Stomach (tissue), 9 donors: ENCODE measurements around the gene ASMTL. TPM values are rescaled to one million over a fixed set of nuclear protein-coding genes. Genes with fewer than 3 reads are reported as not detected.

Experiments used
- DNase-seq, 2 donors: peaks; one replicate each; pipeline versions ENCODE4 v3.0.0 to v3.0.0-alpha.2; 2013 to 2019
- H3K27ac ChIP-seq, 5 donors: fragments of 200-600 bp in 4 of 5; sonication (generic) in 4 of 5; one replicate each; pipeline ENCODE4 v1.5.1; 2013 to 2019; ENCODE audit warnings: mild to moderate bottlenecking in 1 of 5, moderate library complexity in 1 of 5
- H3K27me3 ChIP-seq, 3 donors: fragments of 200-600 bp; sonication (generic); one replicate each; pipeline ENCODE4 v1.5.1; 2017 to 2019; ENCODE audit warnings: mixed run types in 1 of 3
- H3K36me3 ChIP-seq, 4 donors: fragments of 200-600 bp; sonication (generic); 1 replicate in 3 of 4; 2 replicates in 1 of 4; pipeline ENCODE4 v1.5.1; 2016 to 2019
- H3K4me1 ChIP-seq, 4 donors: fragments of 200-600 bp; sonication (generic); one replicate each; pipeline ENCODE4 v1.5.1; 2016 to 2019
- H3K4me3 ChIP-seq, 4 donors: fragments of 200-600 bp; sonication (generic) in 3 of 4; one replicate each; pipeline ENCODE4 v1.5.1; 2016 to 2019; ENCODE audit warnings: mild to moderate bottlenecking in 1 of 4
- H3K9me3 ChIP-seq, 4 donors: fragments of 200-600 bp; sonication (generic); one replicate each; pipeline ENCODE4 v1.5.1; 2016 to 2019
- CTCF ChIP-seq, 7 experiments: fragments of 450-650 bp in 4 of 7; fragments of 200-600 bp in 3 of 7; sonication (generic) in 3 of 7; IDR thresholded peaks; one replicate each; pipeline ENCODE4 v1.5.1; 2016 to 2019; ENCODE audit warnings: antibody characterized with exemption in 7 of 7, control low read depth in 2 of 7, mild to moderate bottlenecking in 1 of 7
- EP300 ChIP-seq: sonication (generic); formaldehyde crosslinking; IDR thresholded peaks from one replicate; pipeline ENCODE4 v1.6.1; 2017; ENCODE audit warnings: antibody characterized with exemption
- POLR2A ChIP-seq, 4 donors: fragments of 450-650 bp; IDR thresholded peaks; one replicate each; pipeline ENCODE4 v1.6.1; 2016; ENCODE audit warnings: antibody characterized with exemption in 4 of 4, control low read depth in 2 of 4, mild to moderate bottlenecking in 1 of 4, moderate library complexity in 1 of 4
- POLR2AphosphoS5 ChIP-seq, 3 donors: sonication (generic); formaldehyde crosslinking; IDR thresholded peaks; one replicate each; pipeline ENCODE4 v1.6.1; 2016; ENCODE audit warnings: antibody characterized with exemption in 3 of 3
- WGBS, 5 donors: extraction: QIAGEN DNeasy Blood & Tissue Kit in 3 of 5; methylation state at CpG; one replicate each; pipeline versions ENCODE4 v1.1.5 to v1.1.7; 2013 to 2018; 5-methylcytosine and 5-hydroxymethylcytosine counted together
- intact Hi-C: fragments of 100-400 bp; cut with DNase I; formaldehyde crosslinking; loops from one replicate; pipeline ENCODE4 v1.15.1; 2023; ENCODE audit warnings: low total_unique reads
- polyA plus RNA-seq, 3 donors: library from polyadenylated mRNA; stranded (reverse); fragments of 200-250 nt; gene quantifications; one replicate each; pipeline ENCODE4 v1.2.3, GENCODE V29; 2013
- total RNA-seq, 5 donors: library from RNA; depleted of rRNA; stranded (reverse); fragments of >200 nt; gene quantifications; one replicate each; pipeline versions ENCODE4 v1.1.0 to v1.2.3, GENCODE V29; 2014 to 2016
- donor health status: healthy with polysubstance abuse.
- donor health status: Bipolar disorder and iron deficiency.
- donor health status: healthy.

Gene ASMTL
- total and polyA plus RNA-seq, 8 donors, result 5.8 to 45.8 (median 17.9) TPM

GRCh38 chrX:1359477-1359873 lies 93.2 kb downstream of the ASMTL start:
- peaks cover 7 to 53% (median 41%) of the 10 kb centered on the region in 4 donors for H3K36me3 ChIP-seq
- WGBS, 5 donors, result 73 to 93% (median 87%) methylated on average over 4 of the region's 4 CpGs
- no peaks in the 10 kb centered on the region for H3K4me1 ChIP-seq
- TF ChIP-seq EP300 (no peak), POLR2A (IDR thresholded peaks at IDR 0.05) (no peak), CTCF (IDR thresholded peaks at IDR 0.05) (no peak), POLR2AphosphoS5 (IDR thresholded peaks at IDR 0.05) (no peak)
- no peak overlapping the region for H3K4me3 ChIP-seq
- no peaks in the 10 kb centered on the region for H3K27me3 ChIP-seq
- no peak overlapping the region for H3K27ac ChIP-seq
- DNase-seq, result no peak
- intact Hi-C loops, result no loop called here
- H3K9me3 ChIP-seq, result peaks cover 6 to 11% (median 10%) of the 10 kb centered on the region in 4 donors

- peaks cover 6 to 11% (median 10%) of the 10 kb centered on the region in 4 donors for H3K9me3 ChIP-seq
- no peak for TF ChIP-seq CTCF (IDR thresholded peaks at IDR 0.05)
- TF ChIP-seq POLR2A (IDR thresholded peaks at IDR 0.05), result no peak
- no peak overlapping the region for H3K27ac ChIP-seq
- no peak for DNase-seq
- H3K36me3 ChIP-seq, result peaks cover 7 to 48% (median 35%) of the 10 kb centered on the region in 4 donors
- intact Hi-C loops, result no loop called here
- no peaks in the 10 kb centered on the region for H3K4me1 ChIP-seq
- 78 to 89% (median 80%) methylated on average over 6 of the region's 6 CpGs for WGBS, 5 donors
- no peaks in the 10 kb centered on the region for H3K27me3 ChIP-seq
- H3K4me3 ChIP-seq, result no peak overlapping the region
These were observed 93.8 kb downstream of the ASMTL start for GRCh38 chrX:1358793-1359476.

- Histone ChIP-seq H3K27ac (no peak overlapping the region), H3K27me3 (no peaks in the 10 kb centered on the region), H3K36me3 (peaks cover 7 to 42% (median 28%) of the 10 kb centered on the region in 4 donors), H3K9me3 (peaks cover 6 to 11% (median 10%) of the 10 kb centered on the region in 4 donors), H3K4me3 (no peak overlapping the region), H3K4me1 (no peaks in the 10 kb centered on the region)
- TF ChIP-seq POLR2A (IDR thresholded peaks at IDR 0.05) (no peak), EP300 (no peak), POLR2AphosphoS5 (IDR thresholded peaks at IDR 0.05) (no peak), CTCF (IDR thresholded peaks at IDR 0.05) (no peak)
- intact Hi-C loops, result no loop called here
- 92 to 98% (median 97%) methylated on average over 10 of the region's 10 CpGs for whole genome bisulfite sequencing, 5 donors
- no peak for DNase-seq
These were observed 94.7 kb downstream of the ASMTL start for GRCh38 chrX:1357993-1358392.

- intact Hi-C loops, result no loop called here
- H3K36me3 ChIP-seq, result peaks cover 7 to 33% (median 20%) of the 10 kb centered on the region in 4 donors
- no peak for DNase-seq
- 23 to 43% (median 38%) methylated on average over 10 to 11 of the region's 11 CpGs for WGBS, 5 donors
- no peak for TF ChIP-seq EP300
- no peak for TF ChIP-seq POLR2AphosphoS5 (IDR thresholded peaks at IDR 0.05)
- no peak for TF ChIP-seq POLR2A (IDR thresholded peaks at IDR 0.05)
- TF ChIP-seq CTCF (IDR thresholded peaks at IDR 0.05), result no peak
- H3K27ac ChIP-seq, result no peak overlapping the region
- no peak overlapping the region for H3K4me3 ChIP-seq
- H3K9me3 ChIP-seq, result peaks cover 6 to 11% (median 10%) of the 10 kb centered on the region in 4 donors
- no peaks in the 10 kb centered on the region for H3K27me3 ChIP-seq
- no peaks in the 10 kb centered on the region for H3K4me1 ChIP-seq
These were observed 97.3 kb downstream of the ASMTL start for GRCh38 chrX:1355131-1356046.
